ENCODE measurements around the gene EFHC2.
"Not testable (repeated sequence)": the region's sequence is repeated elsewhere in the genome, so short reads cannot be mapped to it uniquely, and the experiment has no call there.

Gene EFHC2

GRCh38 chrX:44274096-44274495 lies 69.4 kb downstream of the EFHC2 start:
- H3K4me3 ChIP-seq (replicated peaks; ENCODE audit: low read depth, low read length): no peak overlapping the region
- TF ChIP-seq CTCF (IDR thresholded peaks at IDR 0.05; ENCODE audit: low read depth, low read length, missing control alignments): no peak
- no peak for DNase-seq (ENCODE audit: extremely low read depth, low read depth)

- no peak for TF ChIP-seq CTCF (IDR thresholded peaks at IDR 0.05; ENCODE audit: low read depth, low read length, missing control alignments)
- no peak overlapping the region for H3K4me3 ChIP-seq (replicated peaks; ENCODE audit: low read depth, low read length)
- no peak for DNase-seq (ENCODE audit: extremely low read depth, low read depth)
These were observed 75.6 kb downstream of the EFHC2 start for GRCh38 chrX:44267861-44268260.

- TF ChIP-seq CTCF (IDR thresholded peaks at IDR 0.05; ENCODE audit: low read depth, low read length, missing control alignments): no peak
- DNase-seq (ENCODE audit: extremely low read depth, low read depth): no peak
- no peak overlapping the region for H3K4me3 ChIP-seq (replicated peaks; ENCODE audit: low read depth, low read length)
These were observed 76.4 kb downstream of the EFHC2 start for GRCh38 chrX:44267116-44267515.

GRCh38 chrX:44265559-44265958 lies 77.9 kb downstream of the EFHC2 start:
- no peak for DNase-seq (ENCODE audit: extremely low read depth, low read depth)
- H3K4me3 ChIP-seq (replicated peaks; ENCODE audit: low read depth, low read length): no peak overlapping the region
- no peak for TF ChIP-seq CTCF (IDR thresholded peaks at IDR 0.05; ENCODE audit: low read depth, low read length, missing control alignments)

- no peak overlapping the region for H3K4me3 ChIP-seq (replicated peaks; ENCODE audit: low read depth, low read length)
- DNase-seq (ENCODE audit: extremely low read depth, low read depth): no peak
- TF ChIP-seq CTCF (IDR thresholded peaks at IDR 0.05; ENCODE audit: low read depth, low read length, missing control alignments): no peak
These were observed 78.5 kb downstream of the EFHC2 start for GRCh38 chrX:44264936-44265335.

GRCh38 chrX:44261286-44261685 lies 82.2 kb downstream of the EFHC2 start:
- no peak for TF ChIP-seq CTCF (IDR thresholded peaks at IDR 0.05; ENCODE audit: low read depth, low read length, missing control alignments)
- no peak for DNase-seq (ENCODE audit: extremely low read depth, low read depth)
- no peak overlapping the region for H3K4me3 ChIP-seq (replicated peaks; ENCODE audit: low read depth, low read length)

- DNase-seq (ENCODE audit: extremely low read depth, low read depth): no peak
- no peak overlapping the region for H3K4me3 ChIP-seq (replicated peaks; ENCODE audit: low read depth, low read length)
- no peak for TF ChIP-seq CTCF (IDR thresholded peaks at IDR 0.05; ENCODE audit: low read depth, low read length, missing control alignments)
These were observed 82.9 kb downstream of the EFHC2 start for GRCh38 chrX:44260609-44261008.

GRCh38 chrX:44255742-44256141 lies 87.7 kb downstream of the EFHC2 start:
- H3K4me3 ChIP-seq (replicated peaks; ENCODE audit: low read depth, low read length): not testable (repeated sequence)

More at GRCh38 chrX:44255742-44256141, 87.7 kb downstream of the EFHC2 start:
- not testable (repeated sequence) for DNase-seq (ENCODE audit: extremely low read depth, low read depth)
